ENCODE results near the gene GPX7. TPM values are rescaled to one million over a fixed set of nuclear protein-coding genes. Genes with fewer than 3 reads are reported as not detected.

Gene GPX7
- total and polyA plus RNA-seq, 4 donors = 32.4 to 85.6 (median 43.2) TPM

DNA sequence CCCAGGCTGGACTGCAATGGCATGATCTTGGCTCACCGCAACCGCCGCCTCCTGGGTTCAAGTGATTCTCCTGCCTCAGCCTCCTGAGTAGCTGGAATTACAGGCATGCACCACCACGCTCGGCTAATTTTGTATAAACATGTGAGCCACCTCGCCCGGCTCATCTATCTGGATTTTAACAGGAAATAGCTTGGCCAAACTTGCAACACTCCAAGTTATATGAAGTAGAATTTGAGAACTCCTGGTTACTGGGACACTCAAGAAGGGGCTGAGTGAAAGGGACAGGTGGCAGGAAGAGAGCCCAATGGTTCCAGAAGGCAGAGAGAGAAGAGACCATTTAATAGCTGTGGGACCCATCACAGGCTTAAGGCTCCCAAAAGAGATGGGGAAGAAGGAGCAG lies 2.9 kb upstream of the GPX7 start:
- no peak overlapping the region for H3K27ac ChIP-seq (ENCODE audit: low read depth, low read length)
- H3K36me3 ChIP-seq (ENCODE audit: control insufficient read depth, insufficient read depth, low read length) = no peaks in the 10 kb centered on the region
- H3K4me1 ChIP-seq (ENCODE audit: control insufficient read depth, insufficient read depth, low read length) = peaks cover 22% of the 10 kb centered on the region
- H3K9me3 ChIP-seq (ENCODE audit: control insufficient read depth, insufficient read depth, low read length) = no peaks in the 10 kb centered on the region
- no peak overlapping the region for H3K4me3 ChIP-seq (ENCODE audit: low read depth, low read length)
- 98% methylated on average over 7 of the region's 7 CpGs for WGBS (ENCODE audit: insufficient coverage)
- H3K27me3 ChIP-seq (ENCODE audit: control insufficient read depth, insufficient read depth, low read length) = no peaks in the 10 kb centered on the region
- DNase-seq (ENCODE audit: low read depth in 4 of 6, low spot score in 6 of 6) = no peak

DNA sequence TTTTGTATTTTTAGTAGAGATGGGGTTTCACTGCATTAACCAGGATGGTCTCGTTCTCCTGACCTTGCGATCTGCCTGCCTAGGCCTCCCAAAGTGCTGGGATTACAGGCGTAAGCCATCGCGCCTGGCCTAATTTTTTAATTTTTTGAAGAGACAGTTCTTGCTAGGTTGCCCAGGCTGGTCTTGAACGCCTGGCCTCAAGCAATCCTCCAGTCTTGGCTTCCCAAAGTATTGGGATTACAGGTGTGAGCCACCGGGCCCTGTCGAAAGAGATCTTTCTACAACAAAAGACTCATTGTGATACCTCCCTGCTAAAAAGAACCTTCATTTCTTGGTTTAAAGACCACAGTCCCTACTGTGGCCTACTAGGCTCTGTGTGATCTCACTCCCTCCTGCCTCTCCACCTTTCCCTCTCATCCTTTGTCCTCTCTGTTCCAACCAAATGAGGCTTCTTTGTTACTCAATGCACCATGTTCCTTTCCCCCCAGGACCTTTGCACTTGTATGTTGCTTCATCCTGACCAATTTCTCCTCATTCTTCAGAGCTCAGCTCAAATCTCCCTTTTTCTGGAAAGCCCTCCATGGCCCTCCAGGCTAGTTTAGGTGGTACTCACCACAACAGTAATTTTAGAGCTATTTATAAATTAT lies 1.5 kb upstream of the GPX7 start:
- Histone ChIP-seq H3K9me3 (ENCODE audit: control insufficient read depth, insufficient read depth, low read length) (no peaks in the 10 kb centered on the region), H3K27ac (ENCODE audit: low read depth, low read length) (no peak overlapping the region), H3K4me3 (ENCODE audit: low read depth, low read length) (no peak overlapping the region), H3K27me3 (ENCODE audit: control insufficient read depth, insufficient read depth, low read length) (no peaks in the 10 kb centered on the region), H3K4me1 (ENCODE audit: control insufficient read depth, insufficient read depth, low read length) (peaks cover 22% of the 10 kb centered on the region), H3K36me3 (ENCODE audit: control insufficient read depth, insufficient read depth, low read length) (peaks cover 2% of the 10 kb centered on the region)
- WGBS (ENCODE audit: insufficient coverage) = 97% methylated on average over 8 of the region's 8 CpGs
- no peak for DNase-seq (ENCODE audit: low read depth in 4 of 6, low spot score in 6 of 6)

- no peaks in the 10 kb centered on the region for H3K27me3 ChIP-seq (ENCODE audit: control insufficient read depth, insufficient read depth, low read length)
- peak overlapping the region; percentile 57 for H3K4me3 ChIP-seq (ENCODE audit: low read depth, low read length)
- H3K9me3 ChIP-seq (ENCODE audit: control insufficient read depth, insufficient read depth, low read length) = no peaks in the 10 kb centered on the region
- WGBS (ENCODE audit: insufficient coverage) = 71% methylated on average over 3 of the region's 3 CpGs
- H3K36me3 ChIP-seq (ENCODE audit: control insufficient read depth, insufficient read depth, low read length) = peaks cover 3% of the 10 kb centered on the region
- peaks cover 22% of the 10 kb centered on the region for H3K4me1 ChIP-seq (ENCODE audit: control insufficient read depth, insufficient read depth, low read length)
- H3K27ac ChIP-seq (ENCODE audit: low read depth, low read length) = no peak overlapping the region
- no peak for DNase-seq (ENCODE audit: low read depth in 4 of 6, low spot score in 6 of 6)
Observed at GRCh38 chr1:52601519-52601918, 652 bp upstream of the GPX7 start.

DNA sequence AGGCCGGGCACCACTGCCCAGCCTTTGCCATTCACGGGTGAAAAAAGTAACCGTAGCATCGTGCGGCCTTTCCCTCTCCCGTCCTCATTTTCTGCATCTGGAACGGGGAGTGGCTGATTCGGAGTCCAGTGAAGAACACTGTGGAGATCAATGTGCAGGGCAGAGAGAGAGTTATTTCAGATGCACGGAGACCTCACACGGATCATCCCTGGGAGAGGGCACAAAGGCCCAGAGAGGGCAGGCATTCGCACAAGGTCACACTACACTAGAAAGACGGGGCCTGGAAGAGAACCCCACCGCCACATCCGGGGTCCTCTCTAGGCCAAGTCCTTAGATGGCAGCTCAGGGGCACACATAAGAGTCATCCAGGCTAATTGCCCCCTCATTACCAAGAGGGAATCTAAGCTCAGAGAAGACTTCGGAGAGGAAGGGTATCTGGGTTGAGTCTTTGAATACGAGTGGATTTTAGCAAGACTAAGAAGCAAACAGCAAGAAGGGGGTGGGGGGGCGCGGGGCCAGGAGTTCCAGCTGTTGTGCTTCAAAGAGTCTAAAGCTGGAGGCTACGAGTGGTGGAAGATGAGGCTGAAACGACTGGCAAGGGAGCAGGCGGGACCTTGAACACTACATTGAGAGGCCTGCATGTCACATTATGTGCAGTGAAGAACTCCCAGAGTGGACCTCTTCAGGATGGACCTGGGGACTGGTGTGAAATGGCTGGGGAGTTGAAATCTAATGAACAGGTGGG lies 857 bp downstream of the GPX7 start:
- H3K27ac ChIP-seq (ENCODE audit: low read depth, low read length) = peak overlapping the region; percentile 57
- H3K4me1 ChIP-seq (ENCODE audit: control insufficient read depth, insufficient read depth, low read length) = peaks cover 22% of the 10 kb centered on the region
- WGBS (ENCODE audit: insufficient coverage) = 29% methylated on average over 18 of the region's 21 CpGs
- H3K4me3 ChIP-seq (ENCODE audit: low read depth, low read length) = peak overlapping the region; percentile 57
- H3K36me3 ChIP-seq (ENCODE audit: control insufficient read depth, insufficient read depth, low read length) = peaks cover 15% of the 10 kb centered on the region
- no peaks in the 10 kb centered on the region for H3K9me3 ChIP-seq (ENCODE audit: control insufficient read depth, insufficient read depth, low read length)
- peak in 4 of 6 donors; percentile 15 to 62 (median 46) for DNase-seq (ENCODE audit: low read depth in 4 of 6, low spot score in 6 of 6)
- no peaks in the 10 kb centered on the region for H3K27me3 ChIP-seq (ENCODE audit: control insufficient read depth, insufficient read depth, low read length)

DNA sequence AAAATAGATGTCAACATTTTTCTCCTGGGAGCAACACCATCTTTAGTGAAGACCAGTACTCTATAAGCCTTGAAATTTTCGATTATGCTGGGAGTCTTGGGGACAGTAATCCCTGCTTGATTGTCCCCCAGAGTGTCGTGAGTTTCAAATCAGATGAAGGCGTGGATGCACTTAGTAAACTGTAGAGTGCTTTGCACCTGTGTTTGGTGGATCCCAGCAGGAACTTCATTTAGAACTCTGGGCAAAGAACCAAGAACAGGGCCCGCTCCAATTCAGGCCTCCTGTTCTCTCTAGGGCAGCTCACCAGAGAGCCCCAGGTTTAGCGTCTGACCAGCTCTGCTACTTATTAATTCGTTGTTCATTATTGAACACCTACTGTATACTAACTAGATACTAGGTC lies 1.5 kb downstream of the GPX7 start:
- Histone ChIP-seq H3K9me3 (ENCODE audit: control insufficient read depth, insufficient read depth, low read length) (no peaks in the 10 kb centered on the region), H3K27ac (ENCODE audit: low read depth, low read length) (no peak overlapping the region), H3K4me1 (ENCODE audit: control insufficient read depth, insufficient read depth, low read length) (peaks cover 22% of the 10 kb centered on the region), H3K27me3 (ENCODE audit: control insufficient read depth, insufficient read depth, low read length) (no peaks in the 10 kb centered on the region), H3K36me3 (ENCODE audit: control insufficient read depth, insufficient read depth, low read length) (peaks cover 19% of the 10 kb centered on the region), H3K4me3 (ENCODE audit: low read depth, low read length) (no peak overlapping the region)
- 83% methylated on average over 4 of the region's 6 CpGs for WGBS (ENCODE audit: insufficient coverage)
- DNase-seq (ENCODE audit: low read depth in 4 of 6, low spot score in 6 of 6) = peak in 1 of 6 donors; percentile 70

DNA sequence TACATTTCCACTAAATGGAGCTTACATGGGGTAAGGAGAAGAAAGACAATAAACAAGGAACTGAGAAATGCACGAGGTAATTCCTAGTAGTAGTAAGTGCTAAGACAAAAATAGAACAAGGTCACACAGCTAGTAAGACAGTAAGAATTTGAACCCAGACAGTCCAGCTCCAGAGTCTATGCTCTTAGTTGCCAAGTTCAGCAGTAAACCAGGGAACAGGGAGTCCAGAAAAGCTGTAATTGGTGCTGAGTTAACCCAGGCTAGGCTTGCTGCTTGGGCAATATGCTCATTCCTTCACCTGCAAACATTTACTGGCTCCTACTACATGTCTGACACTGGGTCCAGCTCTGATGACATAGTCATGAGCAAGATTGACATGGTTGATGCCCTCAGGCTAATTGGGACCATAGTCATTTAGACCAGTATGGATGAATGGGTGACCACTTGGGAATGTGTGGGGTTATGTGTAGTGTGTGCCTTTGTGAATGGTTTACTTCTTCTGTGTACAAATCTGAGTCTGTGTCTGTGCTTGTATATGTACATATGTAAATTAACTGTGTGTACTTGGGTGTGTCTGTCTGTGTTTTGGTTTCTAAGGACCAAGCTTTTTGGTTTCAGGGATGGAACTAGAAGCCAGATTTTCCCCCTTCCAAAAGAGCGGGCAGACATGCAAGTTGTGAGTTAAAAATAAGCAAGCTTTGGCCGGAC lies 2.0 kb downstream of the GPX7 start:
- Histone ChIP-seq H3K4me1 (ENCODE audit: control insufficient read depth, insufficient read depth, low read length) (peaks cover 22% of the 10 kb centered on the region), H3K36me3 (ENCODE audit: control insufficient read depth, insufficient read depth, low read length) (peaks cover 22% of the 10 kb centered on the region), H3K27me3 (ENCODE audit: control insufficient read depth, insufficient read depth, low read length) (no peaks in the 10 kb centered on the region), H3K9me3 (ENCODE audit: control insufficient read depth, insufficient read depth, low read length) (no peaks in the 10 kb centered on the region), H3K4me3 (ENCODE audit: low read depth, low read length) (no peak overlapping the region), H3K27ac (ENCODE audit: low read depth, low read length) (no peak overlapping the region)
- 72% methylated on average over 2 of the region's 3 CpGs for WGBS (ENCODE audit: insufficient coverage)
- DNase-seq (ENCODE audit: low read depth in 4 of 6, low spot score in 6 of 6) = no peak

DNA sequence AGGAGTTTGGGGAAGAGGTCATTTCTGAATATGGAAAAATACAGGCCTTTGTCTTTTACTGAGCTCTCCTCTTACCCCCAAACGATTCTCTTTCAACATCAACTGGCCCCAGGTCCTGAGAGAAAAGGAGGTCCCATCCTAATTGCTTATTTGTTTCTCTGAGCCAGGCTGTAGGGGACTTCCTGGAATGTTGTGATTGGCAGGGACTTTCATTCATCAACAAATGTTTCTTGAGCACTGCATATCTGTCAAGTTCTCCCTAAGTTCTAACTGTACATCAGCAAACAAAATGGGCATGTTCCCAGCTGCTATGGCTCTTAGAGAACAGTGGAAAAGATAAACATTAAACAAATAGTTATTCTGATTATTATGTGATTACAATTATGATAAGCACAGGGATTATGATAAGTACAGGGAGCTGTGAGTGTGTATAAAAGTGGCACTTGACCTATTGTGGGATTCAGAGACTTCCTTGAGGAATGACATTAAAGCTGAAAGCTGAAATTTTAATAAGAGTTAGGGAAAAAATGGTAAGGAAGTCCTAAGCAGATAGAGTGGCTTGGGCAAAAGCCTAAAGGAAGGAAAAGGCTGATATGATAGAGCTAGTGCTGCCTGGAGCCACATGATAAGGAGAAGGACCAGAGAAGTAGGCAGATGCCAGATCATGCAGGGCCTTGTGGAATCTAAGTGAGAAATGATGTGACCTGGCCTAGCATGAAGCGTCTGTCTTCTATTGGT lies 11.6 kb downstream of the GPX7 start:
- Histone ChIP-seq H3K4me1 (ENCODE audit: control insufficient read depth, insufficient read depth, low read length) (no peaks in the 10 kb centered on the region), H3K27ac (ENCODE audit: low read depth, low read length) (no peak overlapping the region), H3K27me3 (ENCODE audit: control insufficient read depth, insufficient read depth, low read length) (no peaks in the 10 kb centered on the region), H3K36me3 (ENCODE audit: control insufficient read depth, insufficient read depth, low read length) (peaks cover 17% of the 10 kb centered on the region), H3K9me3 (ENCODE audit: control insufficient read depth, insufficient read depth, low read length) (no peaks in the 10 kb centered on the region), H3K4me3 (ENCODE audit: low read depth, low read length) (no peak overlapping the region)
- DNase-seq (ENCODE audit: low read depth in 4 of 6, low spot score in 6 of 6) = no peak
- WGBS (ENCODE audit: insufficient coverage) = 77% methylated on average over 1 of the region's 2 CpGs

DNA sequence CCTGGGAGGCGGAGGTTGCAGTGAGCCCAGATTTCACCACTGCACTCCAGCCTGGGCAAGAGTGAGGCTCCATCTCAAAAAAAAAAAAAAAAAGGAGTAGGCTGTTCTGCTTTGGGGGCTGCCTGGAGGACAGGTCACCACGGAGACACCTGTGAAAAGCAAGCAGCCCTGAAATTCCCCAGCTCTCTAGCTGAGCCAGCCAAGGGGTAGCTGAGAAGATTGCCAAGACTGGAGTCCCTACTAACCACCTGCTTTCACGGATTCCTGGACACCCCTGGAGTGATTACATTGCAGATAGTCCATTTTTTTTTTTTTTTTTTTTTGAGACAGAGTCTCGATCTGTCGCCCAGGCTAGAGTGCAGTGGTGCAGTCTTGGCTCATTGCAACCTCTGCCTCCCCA lies 12.5 kb downstream of the GPX7 start:
- no peaks in the 10 kb centered on the region for H3K9me3 ChIP-seq (ENCODE audit: control insufficient read depth, insufficient read depth, low read length)
- peaks cover 14% of the 10 kb centered on the region for H3K36me3 ChIP-seq (ENCODE audit: control insufficient read depth, insufficient read depth, low read length)
- WGBS (ENCODE audit: insufficient coverage) = 86% methylated on average over 3 of the region's 5 CpGs
- no peak overlapping the region for H3K4me3 ChIP-seq (ENCODE audit: low read depth, low read length)
- H3K4me1 ChIP-seq (ENCODE audit: control insufficient read depth, insufficient read depth, low read length) = no peaks in the 10 kb centered on the region
- DNase-seq (ENCODE audit: low read depth in 4 of 6, low spot score in 6 of 6) = no peak
- no peaks in the 10 kb centered on the region for H3K27me3 ChIP-seq (ENCODE audit: control insufficient read depth, insufficient read depth, low read length)
- no peak overlapping the region for H3K27ac ChIP-seq (ENCODE audit: low read depth, low read length)

- no peaks in the 10 kb centered on the region for H3K27me3 ChIP-seq (ENCODE audit: control insufficient read depth, insufficient read depth, low read length)
- WGBS (ENCODE audit: insufficient coverage) = 95% methylated on average over 3 of the region's 5 CpGs
- no peak overlapping the region for H3K4me3 ChIP-seq (ENCODE audit: low read depth, low read length)
- no peaks in the 10 kb centered on the region for H3K9me3 ChIP-seq (ENCODE audit: control insufficient read depth, insufficient read depth, low read length)
- DNase-seq (ENCODE audit: low read depth in 4 of 6, low spot score in 6 of 6) = no peak
- H3K4me1 ChIP-seq (ENCODE audit: control insufficient read depth, insufficient read depth, low read length) = no peaks in the 10 kb centered on the region
- H3K36me3 ChIP-seq (ENCODE audit: control insufficient read depth, insufficient read depth, low read length) = peaks cover 7% of the 10 kb centered on the region
- no peak overlapping the region for H3K27ac ChIP-seq (ENCODE audit: low read depth, low read length)
Observed at GRCh38 chr1:52615489-52616042, 13.4 kb downstream of the GPX7 start.

Measured in spinal cord (tissue), 10 donors.